ENCODE results near the gene GMCL1.
A peak's percentile ranks its signal among the peaks of the same experiment; 100 is the strongest.

The GMCL1 gene

GRCh38 chr2:69804416-69804815 lies 25.0 kb upstream of the GMCL1 start:
- Histone ChIP-seq H3K27ac (ENCODE audit: low read length) (peak overlapping the region; percentile 13; the same call in 1 of the 2 replicates), H3K79me2 (ENCODE audit: insufficient read depth, low read length) (no peaks in the 10 kb centered on the region), H3K9ac (ENCODE audit: low read depth, low read length) (no peak overlapping the region), H3K4me3 (ENCODE audit: low read depth in 1 of 2, low read length in 2 of 2) (no peak overlapping the region), H3K27me3 (ENCODE audit: insufficient read depth, low read length, poor library complexity) (no peaks in the 10 kb centered on the region), H3K4me1 (ENCODE audit: insufficient read depth, low read length) (no peaks in the 10 kb centered on the region), H3K9me3 (ENCODE audit: insufficient read depth, low read length, severe bottlenecking) (no peaks in the 10 kb centered on the region), H3K36me3 (ENCODE audit: insufficient read depth, low read length) (peaks cover 19% of the 10 kb centered on the region; the same call in 1 of the 2 replicates), H3K4me2 (ENCODE audit: insufficient read depth, low read length) (no peak overlapping the region), H2AFZ (ENCODE audit: low read depth, low read length) (no peak overlapping the region), H4K20me1 (ENCODE audit: insufficient read depth, low read length) (no peaks in the 10 kb centered on the region)
- ATAC-seq (ENCODE audit: insufficient read depth, low read depth) (no peak), DNase-seq (no peak)
- no peak for TF ChIP-seq CTCF (IDR thresholded peaks at IDR 0.05; ENCODE audit: borderline replicate concordance, extremely low read depth, low read length, poor library complexity, severe bottlenecking)
- no peak for TF ChIP-seq EZH2 (IDR thresholded peaks at IDR 0.05; ENCODE audit: borderline replicate concordance, low read depth, low read length, severe bottlenecking)

- Histone ChIP-seq H3K4me2 (ENCODE audit: insufficient read depth, low read length) (no peak overlapping the region), H3K9me3 (ENCODE audit: insufficient read depth, low read length, severe bottlenecking) (no peaks in the 10 kb centered on the region), H4K20me1 (ENCODE audit: insufficient read depth, low read length) (no peaks in the 10 kb centered on the region), H3K4me1 (ENCODE audit: insufficient read depth, low read length) (no peaks in the 10 kb centered on the region), H3K27me3 (ENCODE audit: insufficient read depth, low read length, poor library complexity) (no peaks in the 10 kb centered on the region), H3K36me3 (ENCODE audit: insufficient read depth, low read length) (peaks cover 22% of the 10 kb centered on the region; the same call in 1 of the 2 replicates), H3K4me3 (ENCODE audit: low read depth in 1 of 2, low read length in 2 of 2) (no peak overlapping the region), H3K27ac (ENCODE audit: low read length) (no peak overlapping the region), H3K79me2 (ENCODE audit: insufficient read depth, low read length) (no peaks in the 10 kb centered on the region), H2AFZ (ENCODE audit: low read depth, low read length) (no peak overlapping the region), H3K9ac (ENCODE audit: low read depth, low read length) (no peak overlapping the region)
- TF ChIP-seq EZH2 (IDR thresholded peaks at IDR 0.05; ENCODE audit: borderline replicate concordance, low read depth, low read length, severe bottlenecking) (no peak), CTCF (IDR thresholded peaks at IDR 0.05; ENCODE audit: borderline replicate concordance, extremely low read depth, low read length, poor library complexity, severe bottlenecking) (no peak)
- no peak for DNase-seq
- ATAC-seq (ENCODE audit: insufficient read depth, low read depth) = no peak
Observed at GRCh38 chr2:69805887-69806286, 23.6 kb upstream of the GMCL1 start.

GRCh38 chr2:69807821-69808540 lies 21.5 kb upstream of the GMCL1 start:
- Histone ChIP-seq H2AFZ (ENCODE audit: low read depth, low read length) (no peak overlapping the region), H4K20me1 (ENCODE audit: insufficient read depth, low read length) (no peaks in the 10 kb centered on the region), H3K27me3 (ENCODE audit: insufficient read depth, low read length, poor library complexity) (no peaks in the 10 kb centered on the region), H3K9ac (ENCODE audit: low read depth, low read length) (no peak overlapping the region), H3K79me2 (ENCODE audit: insufficient read depth, low read length) (no peaks in the 10 kb centered on the region), H3K36me3 (ENCODE audit: insufficient read depth, low read length) (peaks cover 22% of the 10 kb centered on the region; the same call in 1 of the 2 replicates), H3K27ac (ENCODE audit: low read length) (no peak overlapping the region), H3K4me3 (ENCODE audit: low read depth in 1 of 2, low read length in 2 of 2) (no peak overlapping the region), H3K4me2 (ENCODE audit: insufficient read depth, low read length) (no peak overlapping the region), H3K4me1 (ENCODE audit: insufficient read depth, low read length) (no peaks in the 10 kb centered on the region), H3K9me3 (ENCODE audit: insufficient read depth, low read length, severe bottlenecking) (no peaks in the 10 kb centered on the region)
- DNase-seq (no peak), ATAC-seq (ENCODE audit: insufficient read depth, low read depth) (no peak)
- no peak for TF ChIP-seq EZH2 (IDR thresholded peaks at IDR 0.05; ENCODE audit: borderline replicate concordance, low read depth, low read length, severe bottlenecking)

- ATAC-seq (ENCODE audit: insufficient read depth, low read depth) (no peak), DNase-seq (no peak)
- TF ChIP-seq EZH2 (IDR thresholded peaks at IDR 0.05; ENCODE audit: borderline replicate concordance, low read depth, low read length, severe bottlenecking) (no peak), CTCF (IDR thresholded peaks at IDR 0.05; ENCODE audit: borderline replicate concordance, extremely low read depth, low read length, poor library complexity, severe bottlenecking) (no peak)
- H3K36me3 ChIP-seq (ENCODE audit: insufficient read depth, low read length) = peaks cover 17% of the 10 kb centered on the region; the same call in 1 of the 2 replicates
- H3K4me1 ChIP-seq (ENCODE audit: insufficient read depth, low read length) = no peaks in the 10 kb centered on the region
- no peaks in the 10 kb centered on the region for H3K79me2 ChIP-seq (ENCODE audit: insufficient read depth, low read length)
- H2AFZ ChIP-seq (ENCODE audit: low read depth, low read length) = no peak overlapping the region
- no peak overlapping the region for H3K27ac ChIP-seq (ENCODE audit: low read length)
- H3K4me2 ChIP-seq (ENCODE audit: insufficient read depth, low read length) = no peak overlapping the region
- H3K27me3 ChIP-seq (ENCODE audit: insufficient read depth, low read length, poor library complexity) = no peaks in the 10 kb centered on the region
- no peak overlapping the region for H3K4me3 ChIP-seq (ENCODE audit: low read depth in 1 of 2, low read length in 2 of 2)
- no peaks in the 10 kb centered on the region for H4K20me1 ChIP-seq (ENCODE audit: insufficient read depth, low read length)
- H3K9me3 ChIP-seq (ENCODE audit: insufficient read depth, low read length, severe bottlenecking) = no peaks in the 10 kb centered on the region
- H3K9ac ChIP-seq (ENCODE audit: low read depth, low read length) = no peak overlapping the region
Observed at GRCh38 chr2:69810550-69810949, 18.9 kb upstream of the GMCL1 start.

Measured in DND-41 (cell line).